RKO (cell line): ENCODE data around the gene NLRP14.

Experiments used
- DNase-seq: peaks from one replicate; pipeline ENCODE4 v3.0.0-alpha.2; 2016; ENCODE audit warnings: low spot score

The NLRP14 gene, protein sequence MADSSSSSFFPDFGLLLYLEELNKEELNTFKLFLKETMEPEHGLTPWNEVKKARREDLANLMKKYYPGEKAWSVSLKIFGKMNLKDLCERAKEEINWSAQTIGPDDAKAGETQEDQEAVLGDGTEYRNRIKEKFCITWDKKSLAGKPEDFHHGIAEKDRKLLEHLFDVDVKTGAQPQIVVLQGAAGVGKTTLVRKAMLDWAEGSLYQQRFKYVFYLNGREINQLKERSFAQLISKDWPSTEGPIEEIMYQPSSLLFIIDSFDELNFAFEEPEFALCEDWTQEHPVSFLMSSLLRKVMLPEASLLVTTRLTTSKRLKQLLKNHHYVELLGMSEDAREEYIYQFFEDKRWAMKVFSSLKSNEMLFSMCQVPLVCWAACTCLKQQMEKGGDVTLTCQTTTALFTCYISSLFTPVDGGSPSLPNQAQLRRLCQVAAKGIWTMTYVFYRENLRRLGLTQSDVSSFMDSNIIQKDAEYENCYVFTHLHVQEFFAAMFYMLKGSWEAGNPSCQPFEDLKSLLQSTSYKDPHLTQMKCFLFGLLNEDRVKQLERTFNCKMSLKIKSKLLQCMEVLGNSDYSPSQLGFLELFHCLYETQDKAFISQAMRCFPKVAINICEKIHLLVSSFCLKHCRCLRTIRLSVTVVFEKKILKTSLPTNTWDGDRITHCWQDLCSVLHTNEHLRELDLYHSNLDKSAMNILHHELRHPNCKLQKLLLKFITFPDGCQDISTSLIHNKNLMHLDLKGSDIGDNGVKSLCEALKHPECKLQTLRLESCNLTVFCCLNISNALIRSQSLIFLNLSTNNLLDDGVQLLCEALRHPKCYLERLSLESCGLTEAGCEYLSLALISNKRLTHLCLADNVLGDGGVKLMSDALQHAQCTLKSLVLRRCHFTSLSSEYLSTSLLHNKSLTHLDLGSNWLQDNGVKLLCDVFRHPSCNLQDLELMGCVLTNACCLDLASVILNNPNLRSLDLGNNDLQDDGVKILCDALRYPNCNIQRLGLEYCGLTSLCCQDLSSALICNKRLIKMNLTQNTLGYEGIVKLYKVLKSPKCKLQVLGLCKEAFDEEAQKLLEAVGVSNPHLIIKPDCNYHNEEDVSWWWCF

DNA sequence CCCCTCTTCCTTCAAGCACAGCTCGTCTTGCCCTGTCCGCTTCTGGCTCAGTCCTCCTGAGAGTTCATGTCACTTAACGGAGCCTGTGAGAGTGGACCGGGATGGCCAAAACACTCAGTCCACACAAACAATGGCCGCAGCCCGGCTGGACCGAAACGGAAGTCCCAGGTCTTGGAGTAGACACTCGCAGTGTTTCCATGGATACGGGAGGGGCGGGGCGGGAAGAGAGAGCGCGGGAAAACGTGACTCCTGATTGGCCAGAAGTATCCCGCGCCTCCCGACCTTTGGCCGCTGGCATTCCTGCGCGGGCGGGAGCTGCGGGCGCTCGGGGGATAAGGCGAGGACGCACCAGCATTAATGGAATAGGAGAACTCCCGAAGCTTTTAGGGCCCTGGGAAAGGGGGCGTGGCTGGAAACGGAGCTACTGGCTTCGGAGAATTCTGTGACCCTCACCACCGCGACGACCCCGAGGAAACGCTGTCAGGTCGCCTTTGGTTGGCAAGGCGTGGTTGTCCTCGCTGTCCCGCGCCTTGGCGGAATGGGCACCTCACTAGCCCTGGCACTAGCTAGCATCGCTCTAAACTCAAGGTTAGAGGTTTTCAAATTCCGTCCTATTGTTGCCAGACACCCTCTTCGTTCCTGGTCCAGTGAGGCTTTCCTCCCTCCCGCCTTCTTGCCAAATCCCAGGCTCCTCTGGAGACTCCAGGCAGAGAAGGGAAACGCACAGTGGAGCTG lies at the start of gene NLRP14, which contains the start of gene ZNF214:
Gene NLRP14, plus strand, starts transcription at position 297 of the 735 bp plus-strand sequence. CDS start 18,108 bp downstream, outside the sequence.
Gene ZNF214, minus strand, starts transcription at position 164 of the 735 bp plus-strand sequence. CDS start 17,511 bp downstream, outside the sequence.
- DNase-seq, result peak; percentile 94

DNA sequence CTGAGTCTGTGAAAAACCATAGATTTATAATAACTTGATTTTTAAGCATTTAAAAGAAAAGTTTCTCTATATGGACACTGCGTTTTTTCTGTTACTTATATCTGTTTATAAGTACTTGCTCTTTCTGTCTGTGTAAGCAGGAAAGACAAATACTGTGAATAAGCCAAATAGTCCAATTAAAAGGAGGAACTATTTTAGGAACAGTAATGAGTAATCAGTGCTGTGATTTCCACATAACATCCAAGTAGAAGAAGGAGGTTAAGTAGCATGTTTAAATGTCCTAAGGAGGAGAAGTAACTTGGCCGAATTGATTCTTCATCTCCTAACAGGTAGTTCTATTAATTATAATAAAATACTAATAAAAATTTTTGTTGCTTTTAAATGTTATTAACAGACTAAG lies 40.9 kb upstream of the NLRP14 start:
- no peak for DNase-seq

DNA sequence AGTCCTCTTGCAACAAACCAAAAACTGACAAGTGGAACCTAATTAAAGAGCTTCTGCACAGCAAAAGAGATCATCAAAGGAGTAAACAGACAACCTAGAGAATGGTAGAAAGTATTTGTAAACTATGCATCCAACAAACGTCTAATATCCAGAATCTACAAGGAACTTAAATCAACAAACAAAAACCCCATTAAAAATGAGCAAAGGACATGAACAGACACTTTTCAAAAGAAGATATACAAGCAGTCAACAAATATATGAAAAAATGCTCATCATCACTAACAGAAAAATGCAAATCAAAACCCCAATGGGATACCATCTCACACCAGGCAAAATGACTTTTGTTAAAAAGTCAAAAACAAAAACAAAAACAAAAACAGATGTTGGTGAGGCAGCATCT lies 33.8 kb upstream of the NLRP14 start:
- DNase-seq, result no peak

DNA sequence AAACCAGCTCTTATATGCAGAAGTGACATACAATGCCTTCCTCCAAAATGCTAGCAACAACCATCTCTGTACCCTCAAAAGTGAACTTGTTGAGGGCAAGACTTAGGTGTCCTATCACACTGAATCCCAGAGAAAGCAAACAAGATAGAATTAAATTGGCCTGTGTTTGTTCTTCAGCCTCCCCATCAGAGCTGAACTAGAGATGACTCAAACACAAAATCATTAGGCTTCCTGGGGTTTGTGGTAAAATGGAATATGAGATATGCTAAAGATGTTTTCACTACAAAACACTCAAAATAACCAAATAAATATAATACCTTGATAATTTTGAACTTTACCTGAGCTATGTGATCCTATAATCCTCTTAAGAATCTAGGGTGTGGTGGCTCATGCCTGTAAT lies 31.8 kb upstream of the NLRP14 start:
- no peak for DNase-seq

DNA sequence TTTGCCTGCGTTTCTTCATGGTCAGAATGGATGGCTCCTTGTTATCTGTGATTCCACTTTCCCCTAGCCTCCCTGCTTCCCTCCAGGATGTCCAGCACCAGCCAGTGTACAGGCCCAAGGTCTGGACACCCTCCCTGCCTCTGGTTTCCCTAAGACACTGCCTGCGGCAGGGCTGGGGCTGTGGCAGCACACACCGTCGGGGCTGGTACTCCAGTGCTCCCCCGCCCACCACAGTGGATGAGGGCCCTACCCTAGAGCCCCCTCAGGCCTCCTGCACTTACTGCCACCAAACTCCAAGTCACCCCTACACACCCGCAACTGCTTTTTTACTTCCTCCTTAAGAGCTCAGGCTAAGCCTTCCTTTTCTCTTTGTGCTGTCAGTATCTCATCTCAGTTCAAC lies 29.1 kb upstream of the NLRP14 start:
- DNase-seq, result no peak

DNA sequence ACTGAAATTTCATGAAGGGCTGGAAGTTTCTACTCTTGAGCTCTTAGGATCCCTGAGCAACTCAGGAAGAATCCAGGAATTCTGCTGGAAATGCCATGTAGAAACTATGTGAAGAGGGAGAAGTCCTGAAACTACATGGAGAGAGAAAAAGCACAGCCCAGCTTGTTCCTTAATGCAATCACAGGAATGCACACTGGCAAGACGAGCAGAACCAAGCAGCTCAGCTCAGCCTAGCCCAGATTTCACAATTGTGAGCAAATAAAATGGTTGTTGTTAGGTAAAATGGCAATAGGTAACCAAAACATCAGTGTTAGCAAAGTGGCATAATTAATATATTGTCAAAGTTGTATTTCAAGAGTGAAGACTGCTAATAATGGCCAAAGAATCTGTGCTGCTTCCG lies 28.3 kb upstream of the NLRP14 start:
- no peak for DNase-seq

DNA sequence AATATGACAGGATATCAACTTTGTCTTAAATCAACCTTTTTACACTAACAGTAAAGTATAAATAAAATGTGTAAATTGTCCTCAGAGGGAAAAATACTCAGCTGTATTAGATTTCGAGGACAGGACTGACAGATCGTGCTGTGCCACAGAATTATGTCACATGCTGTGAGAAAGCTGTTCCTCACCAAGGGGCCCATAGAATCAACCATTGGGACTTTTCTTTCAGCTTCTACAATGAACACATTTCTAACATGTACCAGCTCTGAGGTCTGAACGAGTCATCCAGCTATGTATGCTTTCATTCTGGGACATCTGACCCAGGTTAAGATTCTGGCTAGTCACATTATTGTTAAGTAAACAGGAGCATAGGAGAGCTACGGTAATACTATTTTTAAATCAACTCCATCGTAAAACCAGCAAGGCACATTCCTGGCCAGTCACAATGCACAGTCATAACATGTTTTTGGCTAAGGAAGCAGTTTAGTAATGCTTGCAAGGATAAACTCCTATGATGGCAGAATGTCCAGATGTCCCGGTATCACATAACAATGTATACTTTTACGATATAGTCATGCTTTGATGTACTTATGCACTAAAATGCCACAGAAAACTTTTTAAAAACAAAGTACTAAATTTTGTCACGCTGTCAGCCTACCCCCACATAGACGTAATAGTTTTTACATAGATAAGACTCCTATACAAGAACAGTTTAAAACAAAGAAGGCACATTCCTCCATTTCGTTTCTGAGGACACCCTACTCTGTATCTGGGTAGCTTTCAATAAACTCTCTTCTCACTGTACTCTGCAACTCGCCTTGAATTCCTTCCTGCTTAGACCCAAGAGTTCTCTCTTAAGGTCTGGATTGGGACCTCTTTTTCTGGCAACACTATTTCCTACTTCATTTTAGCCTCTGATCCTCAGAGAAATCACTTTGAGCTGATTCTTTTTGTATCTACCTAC lies 27.5 kb upstream of the NLRP14 start:
- DNase-seq, result peak; percentile 24

DNA sequence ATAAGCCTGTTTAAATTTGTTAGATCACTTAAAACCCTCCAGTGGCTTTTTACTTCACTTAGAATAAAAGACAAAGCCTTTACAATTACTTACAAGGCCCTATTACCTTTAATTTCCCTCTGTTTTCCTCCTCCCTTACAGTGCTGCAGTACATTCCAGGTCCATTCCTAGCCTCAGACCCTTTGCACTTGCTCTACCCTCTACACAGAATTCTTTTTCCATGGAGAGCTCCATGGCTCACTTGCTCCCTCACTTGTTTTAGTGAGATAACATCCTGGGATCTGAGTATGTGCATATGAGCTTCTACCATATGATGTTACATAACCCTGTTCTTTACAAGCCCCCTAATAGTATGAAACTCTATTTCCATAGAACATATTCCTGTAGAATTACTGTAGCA lies 24.6 kb upstream of the NLRP14 start:
- DNase-seq, result no peak

DNA sequence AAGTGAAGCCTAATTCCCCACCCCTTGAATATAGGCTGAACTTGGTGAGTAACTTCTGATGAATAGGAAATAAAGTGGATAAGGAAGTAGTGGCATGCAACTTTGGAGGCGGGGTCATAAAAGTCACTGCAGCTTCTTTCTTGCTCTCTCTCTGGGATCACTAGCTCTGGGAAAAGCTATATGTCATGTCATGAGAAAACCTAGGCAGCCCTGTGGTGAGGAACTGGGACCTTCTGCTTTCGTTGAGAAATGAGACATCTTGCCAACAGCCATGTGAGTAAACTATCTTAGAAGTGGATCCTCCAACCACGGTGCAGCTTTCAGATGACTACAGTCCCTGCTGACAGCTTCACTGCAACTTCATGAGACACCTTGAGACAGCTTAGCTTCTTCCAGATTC lies 15.8 kb upstream of the NLRP14 start:
- DNase-seq, result peak; percentile 85

DNA sequence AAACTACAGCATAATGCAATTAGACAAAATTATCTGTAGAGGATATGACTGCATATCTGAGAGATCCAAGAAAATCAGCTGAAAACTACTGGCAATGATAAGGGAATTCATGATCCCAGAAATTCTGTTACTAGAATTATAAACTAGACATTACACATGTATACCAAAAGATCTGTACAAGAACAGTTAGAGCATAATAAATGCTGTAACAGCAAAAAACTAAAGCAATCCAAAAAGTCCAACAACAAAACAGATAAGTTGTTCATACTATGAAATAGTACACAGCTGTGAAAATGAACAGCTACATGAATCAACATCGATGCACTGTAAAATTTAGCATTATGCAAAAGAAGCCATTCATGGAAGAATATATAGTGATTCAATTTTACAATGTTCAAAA lies 6.2 kb upstream of the NLRP14 start:
- DNase-seq, result no peak

DNA sequence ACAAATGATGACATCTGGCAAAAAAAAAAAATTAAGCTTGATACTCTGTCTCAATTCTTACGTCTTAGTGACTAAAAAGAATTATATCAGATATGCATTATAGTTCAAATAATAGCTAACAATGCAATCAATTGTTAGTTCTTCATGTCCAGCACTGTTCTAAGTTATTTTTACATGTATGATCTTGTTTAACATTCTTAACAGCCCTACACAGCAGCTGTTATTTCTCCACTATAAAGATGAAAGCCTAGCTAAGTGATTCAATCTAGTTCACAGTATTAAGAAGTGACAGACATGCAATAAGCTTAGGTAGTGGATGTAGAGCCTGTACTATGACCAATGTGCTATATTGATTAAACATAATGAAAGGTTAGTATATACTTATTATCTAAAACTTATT lies 4.3 kb upstream of the NLRP14 start:
- DNase-seq, result no peak

DNA sequence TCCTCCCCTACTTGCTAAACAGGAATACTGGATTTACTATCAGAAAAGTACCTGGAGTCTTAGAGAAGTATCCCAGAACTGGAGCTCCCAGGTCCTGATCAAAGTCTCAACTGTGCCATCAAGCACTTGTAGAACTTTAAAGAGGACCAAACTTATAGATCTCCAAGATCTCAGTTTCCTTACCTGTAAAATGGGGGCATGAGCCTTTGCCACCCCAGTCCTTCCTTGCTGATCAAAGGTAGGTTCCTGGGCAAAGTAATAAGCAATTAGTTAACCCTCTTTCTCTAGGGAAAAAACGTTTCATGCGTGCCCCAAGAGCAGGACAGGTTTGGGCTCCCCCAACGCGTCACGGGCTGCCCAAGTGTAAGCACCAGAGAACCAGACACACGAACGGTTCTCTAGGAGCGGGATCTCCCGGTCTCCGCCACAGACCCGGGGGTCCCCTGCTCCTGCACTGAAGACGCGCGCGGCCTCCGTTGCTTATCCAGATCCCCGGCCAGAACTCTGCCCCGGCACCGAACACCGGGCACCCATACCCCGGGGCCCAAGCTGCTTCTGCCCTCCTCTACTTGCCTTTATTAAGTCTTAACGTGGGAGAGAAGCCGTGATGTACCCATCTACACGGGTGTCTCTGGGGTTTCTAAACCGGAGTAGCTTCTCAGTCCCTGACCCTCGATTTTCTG lies 638 bp upstream of the NLRP14 start:
- peak; percentile 40 for DNase-seq

DNA sequence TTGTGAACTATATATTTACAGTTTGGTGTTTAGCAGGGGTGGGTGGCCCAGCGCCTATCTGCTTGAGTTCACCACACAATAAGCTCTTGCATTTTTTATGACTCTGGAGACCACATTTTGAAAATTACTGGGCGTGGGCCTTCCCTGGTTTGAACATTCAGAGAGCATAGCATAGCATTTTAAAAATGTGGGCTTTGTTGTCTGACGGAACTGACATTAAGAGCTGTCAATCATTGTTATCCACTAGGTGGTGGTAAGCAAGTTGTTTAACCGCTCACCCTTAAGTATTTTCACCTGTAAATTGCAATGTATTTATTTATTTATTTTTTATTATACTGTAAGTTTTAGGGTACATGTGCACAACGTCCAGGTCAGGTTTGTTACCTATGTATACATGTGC lies 1.0 kb downstream of the NLRP14 start:
- DNase-seq, result no peak

DNA sequence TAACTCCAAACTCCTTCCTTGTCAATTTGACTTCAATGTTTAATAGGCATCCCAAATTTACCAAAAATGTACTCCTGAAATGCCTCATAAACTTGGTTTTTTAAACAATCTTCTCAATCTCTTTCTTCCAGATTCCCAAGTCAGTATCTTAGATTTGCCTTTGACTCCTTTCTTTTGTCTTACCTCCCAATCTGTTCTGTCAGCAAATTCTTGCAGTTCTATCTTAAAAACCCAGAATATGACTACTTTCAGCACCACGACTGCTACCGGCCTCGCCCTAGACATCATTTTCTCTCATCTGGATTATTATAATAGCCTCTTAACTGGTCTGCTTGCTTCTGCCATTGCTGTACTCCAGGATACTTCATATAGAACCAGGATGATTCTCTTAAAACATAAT lies 7.9 kb downstream of the NLRP14 start:
- DNase-seq, result no peak

DNA sequence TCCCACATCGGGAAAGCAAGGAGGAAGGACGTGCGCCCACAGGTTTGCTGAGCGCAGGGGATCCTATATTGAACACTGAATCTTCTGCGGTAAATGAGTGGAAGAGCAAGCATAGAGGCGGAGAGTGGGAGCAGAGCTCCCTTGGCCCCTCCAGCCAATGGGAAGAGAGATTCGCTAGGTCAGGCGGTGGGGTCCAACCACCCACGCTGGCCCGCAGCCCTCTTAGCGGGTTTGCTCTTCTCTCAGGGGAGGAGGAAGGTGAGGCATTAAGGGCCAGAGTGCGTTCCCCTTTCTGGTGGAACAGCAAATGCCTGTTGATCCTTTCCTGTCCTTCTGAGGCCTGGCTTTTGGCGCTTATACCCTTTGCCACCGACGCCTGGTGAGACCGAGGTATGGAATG lies 10.6 kb downstream of the NLRP14 start:
- DNase-seq, result no peak

DNA sequence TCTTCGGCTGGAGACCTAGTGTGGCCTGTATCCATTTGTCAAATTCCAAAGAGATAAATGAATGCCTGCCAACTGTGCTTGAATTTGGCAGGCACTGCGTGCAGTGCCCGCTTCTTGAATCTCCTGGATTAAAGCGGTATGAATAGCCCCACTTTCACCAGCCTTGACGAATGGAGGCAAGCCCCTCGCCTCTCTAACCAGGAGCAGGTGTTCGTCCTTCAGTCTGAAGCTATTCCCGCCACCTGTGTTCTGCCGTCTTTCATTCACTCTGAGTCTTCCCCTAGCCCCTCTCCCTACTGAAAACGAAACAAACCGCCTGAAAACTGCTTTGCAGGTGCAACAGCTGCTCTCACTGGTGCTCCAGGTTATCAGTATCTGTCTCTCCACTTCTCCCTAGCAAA lies 11.2 kb downstream of the NLRP14 start:
- no peak for DNase-seq

DNA sequence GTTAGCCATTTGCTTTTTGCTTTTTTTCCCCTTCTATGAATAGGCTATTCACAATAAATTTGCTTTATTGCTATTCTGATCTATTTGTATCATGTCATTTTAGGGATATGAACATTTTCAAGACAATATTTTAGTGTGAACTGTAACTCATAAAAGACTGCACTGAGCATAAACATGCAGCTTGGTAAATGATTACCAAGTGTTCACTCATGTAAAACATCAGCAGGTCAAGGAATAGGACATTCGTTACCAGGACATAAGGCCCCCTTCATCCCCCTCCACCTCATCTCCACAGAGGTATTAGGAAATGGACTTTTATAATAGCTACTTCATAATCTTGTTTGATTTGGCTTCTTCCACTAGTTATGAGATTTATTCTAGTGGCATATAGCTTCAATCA lies 12.4 kb downstream of the NLRP14 start:
- no peak for DNase-seq

DNA sequence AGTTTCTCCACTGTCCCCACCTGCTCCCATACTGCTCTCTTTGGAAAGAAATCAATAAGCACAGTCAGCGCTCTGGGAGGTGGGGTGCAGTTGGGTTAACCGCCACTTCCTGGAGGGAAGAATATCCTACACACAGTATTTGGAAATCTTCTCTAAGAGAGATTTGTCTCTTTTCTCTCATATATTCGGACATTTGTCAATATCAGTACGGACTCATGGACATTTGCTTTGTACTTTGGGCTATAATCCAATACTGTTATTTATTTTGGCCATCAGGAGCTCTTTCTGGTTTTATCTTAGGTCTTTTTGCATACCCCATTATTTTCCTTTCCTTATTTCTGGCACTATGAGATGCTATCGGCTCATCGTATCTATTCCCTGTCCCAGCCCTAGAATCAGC lies 13.7 kb downstream of the NLRP14 start:
- no peak for DNase-seq

DNA sequence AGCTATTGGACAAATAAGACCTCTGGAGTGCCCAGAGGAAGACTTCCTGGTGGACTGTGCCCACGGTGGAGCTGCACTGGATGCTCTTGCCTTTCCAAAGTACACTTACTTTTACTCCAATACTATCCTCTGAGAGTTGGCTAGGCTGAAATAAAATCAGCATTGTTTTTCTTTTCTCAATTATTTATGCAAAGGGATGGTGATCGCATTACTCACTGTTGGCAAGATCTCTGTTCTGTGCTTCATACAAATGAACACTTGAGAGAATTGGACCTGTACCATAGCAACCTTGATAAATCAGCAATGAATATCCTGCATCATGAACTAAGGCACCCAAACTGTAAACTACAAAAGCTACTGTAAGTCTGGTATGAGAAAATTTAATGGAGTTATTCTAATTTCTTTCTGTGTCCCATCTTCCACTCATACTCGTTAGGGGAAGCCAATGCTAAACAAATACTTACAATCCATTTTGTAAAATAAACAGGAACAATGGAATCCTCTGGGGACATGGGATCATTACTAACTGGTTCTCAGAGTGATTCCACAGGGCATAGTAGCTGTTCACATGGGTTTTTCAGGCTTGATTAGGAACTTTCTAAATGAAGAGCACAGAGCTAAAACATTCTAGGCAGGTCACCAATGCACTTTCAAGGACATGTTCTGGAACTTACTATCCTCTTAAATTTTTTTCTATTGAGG lies 26.3 kb downstream of the NLRP14 start:
- DNase-seq, result no peak

DNA sequence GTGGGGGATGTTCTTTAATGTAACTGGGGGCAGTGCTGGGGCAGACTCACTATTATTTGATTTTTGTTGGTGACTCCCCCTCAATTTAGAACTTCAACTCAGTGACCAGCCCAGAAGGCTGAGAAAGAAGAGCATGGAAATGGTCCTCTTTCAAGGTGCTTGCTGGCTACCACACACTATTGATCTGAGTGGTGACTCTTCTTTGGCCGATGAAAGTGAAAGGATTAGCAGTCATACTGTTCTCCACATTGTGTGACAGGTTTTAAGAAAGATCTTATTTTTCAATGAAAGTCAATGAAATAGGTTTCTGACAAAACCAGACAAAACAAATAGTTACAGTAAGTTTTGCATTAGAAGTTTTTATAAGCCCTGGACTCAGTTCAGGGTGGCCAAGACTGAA lies 29.9 kb downstream of the NLRP14 start:
- DNase-seq, result no peak
